Fibroblast of skin of abdomen (primary cell): Measurements from ENCODE around the gene ARSB.

ENCODE experiments used
- DNase-seq: peaks from one replicate; pipeline ENCODE4 v3.0.0-alpha.2; 2013

Gene ARSB

GRCh38 chr5:78801413-78801812, 183.7 kb downstream of the ARSB start:
- DNase-seq = no peak

- peak; percentile 71 for DNase-seq
Measured at GRCh38 chr5:78799266-78800017, 185.7 kb downstream of the ARSB start.

- no peak for DNase-seq
Measured at GRCh38 chr5:78798673-78799029, 186.5 kb downstream of the ARSB start.

GRCh38 chr5:78797936-78798672, 187.0 kb downstream of the ARSB start:
- DNase-seq = peak; percentile 75

GRCh38 chr5:78795757-78796156, 189.4 kb downstream of the ARSB start:
- DNase-seq = peak; percentile 77

GRCh38 chr5:78794693-78795215, 190.4 kb downstream of the ARSB start:
- DNase-seq = no peak

- no peak for DNase-seq
Measured at GRCh38 chr5:78793907-78794662, 191.0 kb downstream of the ARSB start.

- DNase-seq = no peak
Measured at GRCh38 chr5:78792345-78793055, 192.6 kb downstream of the ARSB start.

GRCh38 chr5:78791501-78792100, 193.5 kb downstream of the ARSB start:
- DNase-seq = no peak

GRCh38 chr5:78787783-78788182, 197.3 kb downstream of the ARSB start:
- DNase-seq = no peak

GRCh38 chr5:78785454-78785853, 199.7 kb downstream of the ARSB start:
- DNase-seq = no peak

GRCh38 chr5:78783434-78784130, 201.5 kb downstream of the ARSB start:
- no peak for DNase-seq

- DNase-seq = no peak
Measured at GRCh38 chr5:78782728-78783127, 202.4 kb downstream of the ARSB start.

- peak; percentile 64 for DNase-seq
Measured at GRCh38 chr5:78781611-78782286, 203.4 kb downstream of the ARSB start.

GRCh38 chr5:78779771-78780616, 205.1 kb downstream of the ARSB start:
- peak; percentile 93 for DNase-seq

GRCh38 chr5:78779262-78779661, 205.8 kb downstream of the ARSB start:
- peak; percentile 49 for DNase-seq

- DNase-seq = peak; percentile 76
Measured at GRCh38 chr5:78778538-78778937, 206.6 kb downstream of the ARSB start.

GRCh38 chr5:78777901-78778300, 207.2 kb downstream of the ARSB start:
- no peak for DNase-seq

- DNase-seq = no peak
Measured at GRCh38 chr5:78776637-78777036, 208.5 kb downstream of the ARSB start.

GRCh38 chr5:78773655-78774054, 211.5 kb downstream of the ARSB start:
- DNase-seq = no peak
